Neural crest cell (in vitro differentiated cells): ENCODE measurements around the gene SHB. TPM values are rescaled to one million over a fixed set of nuclear protein-coding genes. Genes with fewer than 3 reads are reported as not detected.
A peak's percentile ranks its signal among the peaks of the same experiment; 100 is the strongest.

Experiments
- DNase-seq: peaks from one replicate; pipeline ENCODE4 v3.0.0; 2021; ENCODE audit warnings: low read depth, mixed read lengths, low spot score
- H3K27ac Mint-ChIP-seq: one replicate; pipeline ENCODE4 v1.8.0; 2021; ENCODE audit warnings: mild to moderate bottlenecking, mixed read lengths; ENCODE audit not compliant: unreplicated experiment
- H3K27me3 Mint-ChIP-seq: 2 replicates; pipeline ENCODE4 v1.8.0; 2021; ENCODE audit warnings: low read depth, mild to moderate bottlenecking, mixed read lengths
- H3K36me3 Mint-ChIP-seq: 2 replicates; pipeline ENCODE4 v1.8.0; 2021; ENCODE audit warnings: low read depth, mild to moderate bottlenecking, mixed read lengths
- H3K4me1 Mint-ChIP-seq: 2 replicates; pipeline ENCODE4 v1.8.0; 2021; ENCODE audit warnings: mixed read lengths
- H3K4me3 Mint-ChIP-seq: one replicate; pipeline ENCODE4 v1.8.0; 2021; ENCODE audit warnings: mild to moderate bottlenecking, mixed read lengths
- H3K9me3 Mint-ChIP-seq: 2 replicates; pipeline ENCODE4 v1.8.0; 2021; ENCODE audit warnings: mixed read lengths
- total RNA-seq: library from RNA; stranded (reverse); gene quantifications from 2 replicates; pipeline ENCODE4 v1.2.1, GENCODE V29; 2021
- TF ChIP-seq, protein P1 (sequence below): fragments of 200-600 bp; sonication (generic); conservative IDR thresholded peaks from 2 replicates; pipeline ENCODE4 v1.5.0; 2021; ENCODE audit warnings: antibody characterized with exemption, mild to moderate bottlenecking

The SHB gene
- total RNA-seq, 1 donor from 2014 or later = 4.6 TPM

DNA sequence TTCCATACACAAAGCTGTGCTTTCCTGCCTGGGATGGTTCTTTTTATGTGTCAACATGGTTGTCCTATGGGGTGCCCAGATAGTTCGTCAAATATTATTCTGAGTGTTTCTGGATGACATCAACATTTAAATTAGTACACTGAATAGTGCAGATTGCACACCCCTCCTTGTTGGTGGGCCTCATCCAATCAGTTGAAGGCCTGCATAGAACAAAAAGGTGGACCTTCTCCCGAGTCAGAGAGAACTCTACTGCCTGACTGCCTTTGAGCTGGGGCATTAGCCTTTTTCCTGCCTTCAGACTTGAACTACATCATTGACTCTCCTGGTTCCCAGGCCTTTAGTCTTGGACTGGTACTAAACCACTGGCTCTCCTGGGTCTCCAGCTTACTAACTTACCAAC is 80.4 kb downstream of the SHB start:
- Mint-ChIP-seq H3K36me3 (no peaks in the 10 kb centered on the region), H3K9me3 (no peaks in the 10 kb centered on the region), H3K27ac (no peak overlapping the region), H3K4me3 (no peak overlapping the region), H3K27me3 (no peaks in the 10 kb centered on the region), H3K4me1 (no peaks in the 10 kb centered on the region)
- no peak for DNase-seq
- TF ChIP-seq, protein P1, sequence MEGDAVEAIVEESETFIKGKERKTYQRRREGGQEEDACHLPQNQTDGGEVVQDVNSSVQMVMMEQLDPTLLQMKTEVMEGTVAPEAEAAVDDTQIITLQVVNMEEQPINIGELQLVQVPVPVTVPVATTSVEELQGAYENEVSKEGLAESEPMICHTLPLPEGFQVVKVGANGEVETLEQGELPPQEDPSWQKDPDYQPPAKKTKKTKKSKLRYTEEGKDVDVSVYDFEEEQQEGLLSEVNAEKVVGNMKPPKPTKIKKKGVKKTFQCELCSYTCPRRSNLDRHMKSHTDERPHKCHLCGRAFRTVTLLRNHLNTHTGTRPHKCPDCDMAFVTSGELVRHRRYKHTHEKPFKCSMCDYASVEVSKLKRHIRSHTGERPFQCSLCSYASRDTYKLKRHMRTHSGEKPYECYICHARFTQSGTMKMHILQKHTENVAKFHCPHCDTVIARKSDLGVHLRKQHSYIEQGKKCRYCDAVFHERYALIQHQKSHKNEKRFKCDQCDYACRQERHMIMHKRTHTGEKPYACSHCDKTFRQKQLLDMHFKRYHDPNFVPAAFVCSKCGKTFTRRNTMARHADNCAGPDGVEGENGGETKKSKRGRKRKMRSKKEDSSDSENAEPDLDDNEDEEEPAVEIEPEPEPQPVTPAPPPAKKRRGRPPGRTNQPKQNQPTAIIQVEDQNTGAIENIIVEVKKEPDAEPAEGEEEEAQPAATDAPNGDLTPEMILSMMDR = no peak

DNA sequence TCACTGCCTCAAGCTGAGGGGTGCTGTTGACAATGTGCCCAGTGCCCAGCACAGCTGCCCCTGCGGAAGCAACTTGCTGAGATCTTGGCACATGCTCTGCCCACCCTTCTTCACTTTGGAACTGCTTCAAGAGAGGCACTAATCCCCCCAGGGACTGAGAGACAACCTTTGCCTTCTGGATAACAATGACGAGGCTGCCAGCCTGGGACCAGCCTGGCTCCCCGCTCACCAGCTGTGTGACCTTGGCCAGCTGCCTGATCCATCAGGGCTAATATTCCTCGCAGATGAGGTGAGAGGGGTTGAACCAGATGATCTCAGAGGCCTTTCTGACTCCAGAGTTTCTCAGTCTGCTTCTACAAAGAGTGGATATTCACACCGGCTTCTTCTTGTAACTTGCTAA is 81.0 kb downstream of the SHB start:
- no peak overlapping the region for H3K4me3 Mint-ChIP-seq
- no peak for DNase-seq
- no peak overlapping the region for H3K27ac Mint-ChIP-seq
- H3K27me3 Mint-ChIP-seq = no peaks in the 10 kb centered on the region
- H3K36me3 Mint-ChIP-seq = no peaks in the 10 kb centered on the region
- H3K4me1 Mint-ChIP-seq = no peaks in the 10 kb centered on the region
- TF ChIP-seq, protein P1 = no peak
- no peaks in the 10 kb centered on the region for H3K9me3 Mint-ChIP-seq

DNA sequence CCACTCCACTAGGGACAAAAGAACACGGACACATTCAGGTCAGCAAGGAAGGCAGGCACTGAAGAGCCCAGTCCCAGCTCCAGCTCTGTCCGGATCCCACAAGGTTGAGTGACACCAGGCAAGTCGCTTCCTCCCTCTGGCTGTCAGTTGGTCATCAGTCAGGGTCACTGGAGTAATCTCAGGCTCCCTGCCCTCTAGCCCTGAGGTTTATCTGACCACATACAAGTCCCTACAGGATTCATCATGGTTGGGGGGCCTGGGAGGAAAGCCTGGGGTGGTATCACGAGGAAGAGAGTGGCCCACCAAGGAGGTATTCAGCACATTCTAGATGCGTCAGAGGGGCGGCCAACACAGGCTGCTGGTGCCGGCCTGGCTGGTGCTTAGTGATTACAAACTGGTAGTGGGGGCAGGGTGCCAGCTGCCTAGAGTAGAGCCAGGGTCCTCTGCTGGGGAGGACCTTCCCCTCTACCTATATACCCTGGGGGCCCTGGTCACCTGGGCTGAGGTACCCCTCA is 81.5 kb downstream of the SHB start:
- H3K4me3 Mint-ChIP-seq = no peak overlapping the region
- H3K9me3 Mint-ChIP-seq = no peaks in the 10 kb centered on the region
- no peaks in the 10 kb centered on the region for H3K36me3 Mint-ChIP-seq
- H3K27me3 Mint-ChIP-seq = no peaks in the 10 kb centered on the region
- H3K4me1 Mint-ChIP-seq = no peaks in the 10 kb centered on the region
- H3K27ac Mint-ChIP-seq = no peak overlapping the region
- TF ChIP-seq, protein P1 = no peak
- no peak for DNase-seq

DNA sequence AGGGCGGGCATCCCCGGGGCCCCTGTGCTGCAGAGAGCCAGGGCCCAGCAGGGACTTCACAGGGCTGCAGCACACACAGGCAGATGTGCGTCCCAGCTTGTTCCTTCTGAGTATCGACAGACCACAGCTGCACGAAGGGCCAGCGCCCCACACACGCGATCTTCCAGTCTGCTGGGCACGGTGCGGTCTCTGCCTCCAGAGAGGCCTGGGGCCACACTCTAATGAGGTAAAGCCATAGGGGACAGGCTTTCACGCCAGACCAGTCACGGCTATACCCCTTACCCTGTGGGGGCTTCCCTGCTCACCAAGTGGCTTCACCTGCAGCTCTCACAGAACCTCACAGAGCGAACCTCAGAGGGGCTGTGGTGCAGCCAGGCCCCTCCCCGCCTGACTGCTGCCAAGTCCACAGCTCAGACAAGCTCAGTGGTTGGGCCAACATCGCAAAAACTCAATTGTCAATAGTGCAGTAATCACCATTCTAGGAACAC is 82.2 kb downstream of the SHB start:
- no peak for DNase-seq
- Mint-ChIP-seq H3K36me3 (no peaks in the 10 kb centered on the region), H3K27ac (no peak overlapping the region), H3K9me3 (no peaks in the 10 kb centered on the region), H3K27me3 (no peaks in the 10 kb centered on the region), H3K4me3 (no peak overlapping the region), H3K4me1 (no peaks in the 10 kb centered on the region)
- TF ChIP-seq, protein P1 = no peak

DNA sequence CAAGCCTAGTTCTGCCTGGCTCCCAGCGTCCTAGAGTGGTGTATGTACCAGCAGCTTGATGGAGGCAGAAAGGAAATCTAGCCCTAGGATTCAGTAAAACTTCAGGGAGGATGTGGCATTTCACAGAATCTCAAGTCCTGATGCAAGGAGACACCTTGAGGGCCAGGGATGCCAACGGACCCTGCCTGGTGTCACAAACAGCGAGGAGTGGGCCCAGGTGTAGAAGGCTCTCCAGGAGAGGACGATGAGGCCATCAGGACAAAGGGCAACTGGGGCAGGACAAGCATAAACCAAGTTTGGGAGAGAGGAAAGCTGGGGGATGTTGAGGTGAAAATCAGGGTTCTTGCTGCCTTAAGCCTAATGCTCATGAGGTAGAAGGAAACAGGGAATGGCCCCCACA is 83.0 kb downstream of the SHB start:
- TF ChIP-seq, protein P1 = no peak
- H3K4me3 Mint-ChIP-seq = no peak overlapping the region
- H3K4me1 Mint-ChIP-seq = peaks cover 8% of the 10 kb centered on the region
- no peaks in the 10 kb centered on the region for H3K36me3 Mint-ChIP-seq
- no peaks in the 10 kb centered on the region for H3K27me3 Mint-ChIP-seq
- H3K27ac Mint-ChIP-seq = peak overlapping the region; percentile 79
- H3K9me3 Mint-ChIP-seq = no peaks in the 10 kb centered on the region
- DNase-seq = no peak
